ENCODE results near the gene TMEM178B. TPM values are rescaled to one million over a fixed set of nuclear protein-coding genes. Genes with fewer than 3 reads are reported as not detected.

The TMEM178B gene
- total and polyA plus RNA-seq, 7 donors: 0.16 to 4.7 (median 1.4) TPM; not detected in 2

DNA sequence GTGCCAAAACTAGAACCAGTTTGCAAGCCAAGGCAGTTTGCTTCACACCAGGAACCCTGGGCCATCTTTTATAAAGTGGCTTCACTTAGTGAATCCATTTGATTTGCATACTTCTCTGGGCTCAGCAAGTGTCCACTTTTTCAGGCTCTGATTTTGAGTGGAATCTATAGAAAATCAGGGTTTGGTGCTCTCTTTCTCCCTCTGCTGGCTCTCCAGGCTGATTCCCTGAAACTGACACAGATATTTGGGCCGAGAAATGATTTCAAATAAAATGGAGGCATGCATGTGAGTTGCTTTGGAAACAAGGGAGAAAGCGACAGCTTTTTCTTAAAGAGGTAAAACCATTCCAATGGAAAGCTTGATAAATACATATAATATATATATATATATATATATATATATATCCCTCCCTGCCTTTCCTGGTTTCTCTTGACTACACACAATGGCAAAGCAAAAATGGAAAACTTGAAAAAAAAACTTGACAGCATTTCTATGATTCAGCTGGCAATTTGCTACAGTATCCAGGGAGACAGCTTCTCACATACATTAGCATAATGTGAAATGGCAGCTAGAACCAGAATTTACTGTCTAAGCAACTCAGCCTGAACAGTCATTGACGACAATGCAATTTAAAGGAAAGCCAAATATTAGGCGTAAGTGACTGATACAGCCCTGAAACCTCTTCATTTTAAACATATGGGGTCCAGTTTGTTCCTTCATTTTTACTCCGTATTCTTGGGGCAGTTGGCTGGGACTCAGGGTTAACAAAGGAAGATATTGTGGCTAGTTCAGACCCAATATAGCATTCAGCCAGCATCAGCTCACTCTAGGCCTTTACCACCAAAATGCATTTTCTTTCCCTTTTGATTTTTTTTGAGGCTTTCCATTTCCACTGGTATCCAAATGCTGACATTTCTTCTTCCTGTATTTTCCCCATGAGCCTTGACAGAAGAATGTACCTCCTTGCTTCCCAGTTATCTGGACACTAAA is 188.5 kb downstream of the TMEM178B start:
- H3K4me3 ChIP-seq: no peak overlapping the region
- no peaks in the 10 kb centered on the region for H3K36me3 ChIP-seq
- 76 to 80% methylated on average over 5 of the region's 5 CpGs for WGBS, 2 donors
- DNase-seq: no peak
- no peaks in the 10 kb centered on the region for H3K27me3 ChIP-seq
- TF ChIP-seq POLR2AphosphoS5 (IDR thresholded peaks at IDR 0.05) (no peak), EP300 (IDR thresholded peaks at IDR 0.05) (no peak), POLR2A (IDR thresholded peaks at IDR 0.05) (no peak)
- TF ChIP-seq, protein P1, sequence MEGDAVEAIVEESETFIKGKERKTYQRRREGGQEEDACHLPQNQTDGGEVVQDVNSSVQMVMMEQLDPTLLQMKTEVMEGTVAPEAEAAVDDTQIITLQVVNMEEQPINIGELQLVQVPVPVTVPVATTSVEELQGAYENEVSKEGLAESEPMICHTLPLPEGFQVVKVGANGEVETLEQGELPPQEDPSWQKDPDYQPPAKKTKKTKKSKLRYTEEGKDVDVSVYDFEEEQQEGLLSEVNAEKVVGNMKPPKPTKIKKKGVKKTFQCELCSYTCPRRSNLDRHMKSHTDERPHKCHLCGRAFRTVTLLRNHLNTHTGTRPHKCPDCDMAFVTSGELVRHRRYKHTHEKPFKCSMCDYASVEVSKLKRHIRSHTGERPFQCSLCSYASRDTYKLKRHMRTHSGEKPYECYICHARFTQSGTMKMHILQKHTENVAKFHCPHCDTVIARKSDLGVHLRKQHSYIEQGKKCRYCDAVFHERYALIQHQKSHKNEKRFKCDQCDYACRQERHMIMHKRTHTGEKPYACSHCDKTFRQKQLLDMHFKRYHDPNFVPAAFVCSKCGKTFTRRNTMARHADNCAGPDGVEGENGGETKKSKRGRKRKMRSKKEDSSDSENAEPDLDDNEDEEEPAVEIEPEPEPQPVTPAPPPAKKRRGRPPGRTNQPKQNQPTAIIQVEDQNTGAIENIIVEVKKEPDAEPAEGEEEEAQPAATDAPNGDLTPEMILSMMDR (IDR thresholded peaks at IDR 0.05): no peak
- no peaks in the 10 kb centered on the region for H3K4me1 ChIP-seq
- H3K9me3 ChIP-seq: peaks cover 0 to 10% (median 1%) of the 10 kb centered on the region in 4 donors
- no peak overlapping the region for H3K27ac ChIP-seq
- intact Hi-C loops (cut with DNase I): no loop called here

GRCh38 chr7:141263508-141263907 is 189.6 kb downstream of the TMEM178B start:
- Histone ChIP-seq H3K36me3 (no peaks in the 10 kb centered on the region), H3K4me3 (no peak overlapping the region), H3K4me1 (no peaks in the 10 kb centered on the region), H3K27me3 (no peaks in the 10 kb centered on the region), H3K9me3 (peaks cover 0 to 3% (median 0%) of the 10 kb centered on the region in 4 donors), H3K27ac (no peak overlapping the region)
- WGBS, 2 donors: 82% methylated on average over 2 of the region's 2 CpGs
- TF ChIP-seq EP300 (IDR thresholded peaks at IDR 0.05): no peak
- no peak for TF ChIP-seq POLR2A (IDR thresholded peaks at IDR 0.05)
- no peak for TF ChIP-seq POLR2AphosphoS5 (IDR thresholded peaks at IDR 0.05)
- TF ChIP-seq, protein P1 (IDR thresholded peaks at IDR 0.05): no peak
- intact Hi-C loops (cut with DNase I): no loop called here
- no peak for DNase-seq

GRCh38 chr7:141263983-141264382 is 190.1 kb downstream of the TMEM178B start:
- TF ChIP-seq POLR2AphosphoS5 (IDR thresholded peaks at IDR 0.05) (no peak), EP300 (IDR thresholded peaks at IDR 0.05) (no peak), POLR2A (IDR thresholded peaks at IDR 0.05) (no peak)
- TF ChIP-seq, protein P1 (IDR thresholded peaks at IDR 0.05): no peak
- DNase-seq: no peak
- no peak overlapping the region for H3K4me3 ChIP-seq
- no peaks in the 10 kb centered on the region for H3K4me1 ChIP-seq
- H3K27ac ChIP-seq: no peak overlapping the region
- WGBS, 2 donors: 42 to 57% methylated on average over 2 of the region's 2 CpGs
- intact Hi-C loops (cut with DNase I): no loop called here
- no peaks in the 10 kb centered on the region for H3K36me3 ChIP-seq
- no peaks in the 10 kb centered on the region for H3K27me3 ChIP-seq
- H3K9me3 ChIP-seq: peaks cover 0 to 1% (median 0%) of the 10 kb centered on the region in 4 donors

DNA sequence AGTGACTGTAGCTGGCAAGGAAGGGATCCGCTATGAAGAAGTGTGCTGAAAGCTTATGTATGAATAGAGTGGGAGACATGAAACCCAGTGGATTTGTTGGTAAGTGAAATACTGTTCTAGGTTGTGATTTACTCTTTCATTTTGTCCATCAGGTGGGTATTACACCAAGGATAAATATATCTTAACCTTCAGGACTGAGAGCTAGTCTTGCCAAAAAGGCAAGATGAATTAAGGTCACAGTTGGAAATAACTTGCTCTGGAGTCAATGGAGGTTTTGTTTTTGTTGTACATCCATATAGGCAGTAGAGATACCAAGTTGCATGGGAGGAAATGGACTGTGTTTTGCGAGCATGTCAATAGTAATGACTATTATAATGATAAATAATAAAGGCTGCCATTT is 190.6 kb downstream of the TMEM178B start:
- Histone ChIP-seq H3K4me1 (no peaks in the 10 kb centered on the region), H3K36me3 (no peaks in the 10 kb centered on the region), H3K27ac (no peak overlapping the region), H3K4me3 (no peak overlapping the region), H3K9me3 (no peaks in the 10 kb centered on the region), H3K27me3 (no peaks in the 10 kb centered on the region)
- TF ChIP-seq POLR2A (IDR thresholded peaks at IDR 0.05) (no peak), POLR2AphosphoS5 (IDR thresholded peaks at IDR 0.05) (no peak), EP300 (IDR thresholded peaks at IDR 0.05) (no peak)
- TF ChIP-seq, protein P1 (IDR thresholded peaks at IDR 0.05): no peak
- DNase-seq: no peak
- intact Hi-C loops (cut with DNase I): no loop called here
- WGBS, 2 donors: 81 to 90% methylated on average over 2 of the region's 2 CpGs

Measured in sigmoid colon (tissue), 7 donors.